GM12878 (cell line): Measurements from ENCODE around the gene AGAP1. TPM values are rescaled to one million over a fixed set of nuclear protein-coding genes. Genes with fewer than 3 reads are reported as not detected.

ENCODE experiments used
- ATAC-seq: fragments of 200-7000 bp; cut with Tn5 transposase; 3 replicates; pipeline ENCODE4 v1.9.1; 2020; ENCODE audit warnings: mild to moderate bottlenecking, moderate library complexity
- BruUV-seq: library from RNA; stranded (reverse); fragments of 400-500 nt; replicated peaks from 2 replicates; lab custom pipeline; 2021; lab: Mats Ljungman, UMichigan
- CTCF ChIA-PET: fragments of 300-600 bp; sonication (Branson Sonifier 250); formaldehyde crosslinking; extraction: SDS; loops from one replicate; lab custom pipeline; 2021; ENCODE audit warnings: inconsistent platforms; lab: Yijun Ruan, JAX
- POLR2A ChIA-PET: fragments of 350-600 bp; formaldehyde crosslinking; extraction: SDS; loops from one replicate; lab custom pipeline; 2021; ENCODE audit warnings: inconsistent platforms; lab: Charles Lee
- RAD21 ChIA-PET: fragments of 300-600 bp; sonication (Branson Sonifier 250); formaldehyde crosslinking; loops from one replicate; lab custom pipeline; 2023; ENCODE audit warnings: antibody characterized with exemption; ENCODE audit not compliant: unreplicated experiment; lab: Charles Lee
- SMC1A ChIA-PET: fragments of 300-600 bp; sonication (Branson Sonifier 250); formaldehyde crosslinking; loops from one replicate; lab custom pipeline; 2023; ENCODE audit not compliant: unreplicated experiment, uncharacterized antibody; lab: Charles Lee
- DNase-seq: peaks from one replicate; pipeline ENCODE4 v3.0.0-alpha.2; 2011; ENCODE audit warnings: low read depth, low spot score
- FAIRE-seq: peaks from 3 replicates; lab custom pipeline; 2011; peaks lifted over from hg19 to GRCh38; lab: Jason Lieb, UNC
- H2AFZ ChIP-seq: 2 replicates; pipeline ENCODE4 v1.6.0; 2011; ENCODE audit warnings: low read depth, low read length, control low read depth; ENCODE audit not compliant: control insufficient read depth
- H3K27ac ChIP-seq: 2 replicates; pipeline ENCODE4 v1.5.1; 2011; ENCODE audit warnings: control low read depth; ENCODE audit not compliant: control insufficient read depth, insufficient read depth
- H3K27me3 ChIP-seq, 2 experiments: replicated peaks in 1 of 2; 2 replicates each; pipeline versions ENCODE4 v1.6.0 to v1.6.1; 2011; ENCODE audit warnings: low read length in 1 of 2; ENCODE audit not compliant: control insufficient read depth in 2 of 2, insufficient read depth in 2 of 2
- H3K36me3 ChIP-seq, 2 experiments: 2 replicates each; pipeline ENCODE4 v1.5.1; 2011; ENCODE audit warnings: low read length in 1 of 2; ENCODE audit not compliant: control insufficient read depth in 2 of 2, insufficient read depth in 2 of 2
- H3K4me1 ChIP-seq: 2 replicates; pipeline ENCODE4 v1.6.1; 2011; ENCODE audit warnings: mild to moderate bottlenecking, low read length, moderate library complexity, mixed read lengths; ENCODE audit not compliant: control insufficient read depth, insufficient read depth
- H3K4me2 ChIP-seq: 2 replicates; pipeline ENCODE4 v1.6.0; 2011; ENCODE audit warnings: control low read depth; ENCODE audit not compliant: control insufficient read depth, insufficient read depth
- H3K4me3 ChIP-seq: fragments of 200-600 bp; sonication (generic); 2 replicates; pipeline ENCODE4 v1.5.1; 2016
- H3K79me2 ChIP-seq: 2 replicates; pipeline ENCODE4 v1.6.0; 2011; ENCODE audit warnings: low read length; ENCODE audit not compliant: control insufficient read depth, insufficient read depth
- H3K9ac ChIP-seq: 2 replicates; pipeline ENCODE4 v1.8.0; 2011; ENCODE audit warnings: low read length, control low read depth, mixed read lengths; ENCODE audit not compliant: control insufficient read depth, insufficient read depth
- H3K9me3 ChIP-seq: replicated peaks from 3 replicates; pipeline ENCODE4 v1.5.1; 2011; ENCODE audit warnings: mild to moderate bottlenecking, low read length; ENCODE audit not compliant: control insufficient read depth, insufficient read depth
- H4K20me1 ChIP-seq: 2 replicates; pipeline ENCODE4 v1.6.0; 2011; ENCODE audit not compliant: control insufficient read depth, insufficient read depth
- CHD4 ChIP-seq: fragments of 200-600 bp; sonication (generic); IDR thresholded peaks from 2 replicates; pipeline ENCODE4 v1.6.1; 2016; ENCODE audit warnings: mild to moderate bottlenecking
- DPF2 ChIP-seq: fragments of 450-650 bp; IDR thresholded peaks from 2 replicates; pipeline ENCODE4 v1.6.1; 2017; ENCODE audit warnings: mild to moderate bottlenecking
- MXI1 ChIP-seq: fragments of 150-350 bp; IDR thresholded peaks from 2 replicates; pipeline ENCODE4 v1.6.1; 2011; ENCODE audit warnings: low read depth, mild to moderate bottlenecking, inconsistent platforms, low read length, improper control_type of control experiment
- NBN ChIP-seq: fragments of 450-650 bp; IDR thresholded peaks from 2 replicates; pipeline ENCODE4 v1.6.1; 2016
- NFYA ChIP-seq: IDR thresholded peaks from 2 replicates; pipeline ENCODE4 v1.6.1; 2011; ENCODE audit warnings: low read depth, mild to moderate bottlenecking, low read length, improper control_type of control experiment, borderline replicate concordance
- ZNF274 ChIP-seq: IDR thresholded peaks from one replicate; pipeline ENCODE4 v1.8.0; 2011; ENCODE audit not compliant: insufficient read length, insufficient read depth
- WGBS: methylation state at CpG from one replicate; pipeline ENCODE4 v1.1.6; 2016; ENCODE audit warnings: low lambda C conversion rate; ENCODE audit not compliant: insufficient replicate concordance, insufficient coverage; ENCODE audit errors: missing lambda C conversion rate; 5-methylcytosine and 5-hydroxymethylcytosine counted together
- in situ Hi-C: fragments of 300-500 bp; cut with MboI; formaldehyde crosslinking; loops from 9 replicates; pipeline ENCODE4 v1.14.3; 2018; ENCODE audit warnings: mixed read lengths
- intact Hi-C: fragments of 100-400 bp; cut with micrococcal nuclease; formaldehyde crosslinking; loops from one replicate; pipeline ENCODE4 v1.14.2; 2022; ENCODE audit not compliant: unreplicated experiment
- polyA plus RNA-seq, 11 experiments: library from polyadenylated mRNA; depleted of rRNA in 4 of 11; unstranded in 6 of 11; stranded (reverse) in 5 of 11; fragments of >200 nt; fragmentation: Nextera tagmentation in 4 of 11; fragmentation: Illumina TruSeq in 1 of 11; extraction: Ambion mirVana in 4 of 11; extraction: Trizol in 1 of 11; gene quantifications; 1 replicate in 1 of 11; 2 replicates in 10 of 11; pipeline versions ENCODE4 v1.2.1 to v1.2.3, GENCODE V29; 2011 to 2016; ENCODE audit warnings: inconsistent platforms in 2 of 11, missing spikeins in 2 of 11, low read depth in 1 of 11
- total RNA-seq, 4 experiments: library from RNA; depleted of rRNA in 3 of 4; stranded (reverse); fragments of >200 nt in 3 of 4; fragmentation: Illumina TruSeq in 1 of 4; extraction: Trizol in 1 of 4; gene quantifications; 2 replicates each; pipeline versions ENCODE4 v1.2.1 to v1.2.3, GENCODE V29; 2013 to 2021
- TF ChIP-seq, protein P1 (sequence below): fragments of 450-650 bp; IDR thresholded peaks from 2 replicates; pipeline ENCODE4 v1.6.1; 2016; ENCODE audit warnings: mild to moderate bottlenecking

The AGAP1 gene
- total and polyA plus RNA-seq, 10 of the 15 experiments (the other 5 are each of a cell fraction or from before 2014, with no cell fraction given): 0.05 to 0.15 (median 0.06) TPM; not detected in 7

DNA sequence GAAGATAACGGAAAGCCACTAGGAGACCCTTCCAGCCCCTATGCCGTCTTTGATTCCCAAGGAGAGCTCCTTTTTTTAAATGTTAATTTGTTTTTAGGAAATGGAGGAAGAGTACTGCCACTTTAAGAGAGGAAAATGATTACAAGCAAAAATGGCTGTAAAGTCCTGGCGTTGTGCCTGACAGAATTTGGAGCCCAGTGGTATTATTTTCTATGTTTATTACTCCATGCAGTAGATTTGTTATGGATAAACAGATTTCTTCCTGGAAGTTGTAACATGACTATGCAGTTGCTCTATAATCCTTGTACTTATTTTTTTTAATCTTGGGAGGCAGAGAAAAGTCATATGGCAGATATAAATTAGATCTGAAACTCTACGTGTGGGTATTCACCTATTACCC, 533.0 kb downstream of the AGAP1 start (continued):
- TF ChIP-seq NFYA (no peak), DPF2 (no peak), CHD4 (no peak), NBN (no peak), ZNF274 (no peak)
- TF ChIP-seq, protein P1, sequence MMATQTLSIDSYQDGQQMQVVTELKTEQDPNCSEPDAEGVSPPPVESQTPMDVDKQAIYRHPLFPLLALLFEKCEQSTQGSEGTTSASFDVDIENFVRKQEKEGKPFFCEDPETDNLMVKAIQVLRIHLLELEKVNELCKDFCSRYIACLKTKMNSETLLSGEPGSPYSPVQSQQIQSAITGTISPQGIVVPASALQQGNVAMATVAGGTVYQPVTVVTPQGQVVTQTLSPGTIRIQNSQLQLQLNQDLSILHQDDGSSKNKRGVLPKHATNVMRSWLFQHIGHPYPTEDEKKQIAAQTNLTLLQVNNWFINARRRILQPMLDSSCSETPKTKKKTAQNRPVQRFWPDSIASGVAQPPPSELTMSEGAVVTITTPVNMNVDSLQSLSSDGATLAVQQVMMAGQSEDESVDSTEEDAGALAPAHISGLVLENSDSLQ: no peak
- TF ChIP-seq, all 136 proteins: peak for 0

- WGBS: 27% methylated on average over 4 of the region's 4 CpGs
- in situ Hi-C loops: no loop called here
- FAIRE-seq: no peak
These were observed 534.2 kb downstream of the AGAP1 start for GRCh38 chr2:236028066-236028465.

More at GRCh38 chr2:236028066-236028465, 534.2 kb downstream of the AGAP1 start:
- H3K27ac ChIP-seq: no peak overlapping the region
- H3K4me1 ChIP-seq: no peaks in the 10 kb centered on the region
- ChIA-PET RAD21 (no interaction called here), POLR2A (no interaction called here), SMC1A (no interaction called here)
- no peak overlapping the region for H3K4me2 ChIP-seq
- no peaks in the 10 kb centered on the region for H4K20me1 ChIP-seq
- no peak overlapping the region for H3K9ac ChIP-seq
- no peak for DNase-seq
- no peak for TF ChIP-seq MXI1
- TF ChIP-seq, all 136 proteins: peak for 0
- CTCF ChIA-PET: no interaction called here
- H3K79me2 ChIP-seq: no peaks in the 10 kb centered on the region
- ATAC-seq: no peak
- intact Hi-C loops: no loop called here
- no peak overlapping the region for H2AFZ ChIP-seq
- no peaks in the 10 kb centered on the region; the same call in 2 of the 3 replicates for H3K9me3 ChIP-seq
- H3K27me3 ChIP-seq: no peaks in the 10 kb centered on the region
- H3K4me3 ChIP-seq: no peak overlapping the region
- H3K36me3 ChIP-seq: no peaks in the 10 kb centered on the region
- no TSS peak for BruUV-seq
